CD14-positive monocyte (primary cell): ENCODE data around the gene PTPRN2. TPM values are rescaled to one million over a fixed set of nuclear protein-coding genes. Genes with fewer than 3 reads are reported as not detected.

Experiments
- DNase-seq, 3 donors: peaks; one replicate each; pipeline ENCODE4 v3.0.0-alpha.2; 2011 to 2022
- H2AFZ ChIP-seq: 2 replicates; pipeline ENCODE4 v1.6.0; 2012; ENCODE audit warnings: mild to moderate bottlenecking, low read depth, low read length, inconsistent platforms; ENCODE audit not compliant: insufficient read depth, poor library complexity, severe bottlenecking
- H3K27ac ChIP-seq, 2 donors: 1 replicate in 1 of 2; 2 replicates in 1 of 2; pipeline ENCODE4 v1.5.1; 2012 to 2013; ENCODE audit warnings: low read length in 2 of 2, control low read depth in 1 of 2, inconsistent platforms in 1 of 2, low read depth in 1 of 2, mild to moderate bottlenecking in 1 of 2
- H3K27me3 ChIP-seq, 2 donors: one replicate each; pipeline versions ENCODE4 v1.6.0 to v1.6.1; 2011 to 2013; ENCODE audit warnings: low read length in 2 of 2; ENCODE audit not compliant: control insufficient read depth in 2 of 2, insufficient read depth in 2 of 2
- H3K36me3 ChIP-seq, 2 donors: replicated peaks in 1 of 2; 1 replicate in 1 of 2; 2 replicates in 1 of 2; pipeline versions ENCODE4 v1.5.1 to v1.6.1; 2012 to 2013; ENCODE audit warnings: low read length in 2 of 2, control low read depth in 1 of 2, inconsistent platforms in 1 of 2, mild to moderate bottlenecking in 1 of 2; ENCODE audit not compliant: insufficient read depth in 2 of 2, control insufficient read depth in 1 of 2
- H3K4me1 ChIP-seq, 2 donors: 1 replicate in 1 of 2; 2 replicates in 1 of 2; pipeline versions ENCODE4 v1.5.1 to v1.6.1; 2012 to 2013; ENCODE audit warnings: low read length in 2 of 2, control low read depth in 1 of 2, inconsistent platforms in 1 of 2, mild to moderate bottlenecking in 1 of 2, moderate library complexity in 1 of 2; ENCODE audit not compliant: insufficient read depth in 2 of 2, control insufficient read depth in 1 of 2
- H3K4me2 ChIP-seq: replicated peaks from 2 replicates; pipeline ENCODE3; 2012; ENCODE audit warnings: low read length, moderate library complexity, mild to moderate bottlenecking; ENCODE audit not compliant: poor library complexity, severe bottlenecking; ENCODE audit errors: extremely low read depth
- H3K4me3 ChIP-seq, 3 experiments: fragments of 200-600 bp in 1 of 3; sonication (generic) in 1 of 3; replicated peaks in 1 of 3; 1 replicate in 2 of 3; 2 replicates in 1 of 3; pipeline ENCODE4 v1.5.1; 2011 to 2013; ENCODE audit warnings: low read length in 3 of 3, mild to moderate bottlenecking in 3 of 3, control low read depth in 2 of 3, low read depth in 2 of 3, inconsistent platforms in 1 of 3, moderate library complexity in 1 of 3
- H3K79me2 ChIP-seq: 2 replicates; pipeline ENCODE4 v1.6.0; 2012; ENCODE audit warnings: mild to moderate bottlenecking, control low read depth, inconsistent platforms, low read length, moderate library complexity; ENCODE audit not compliant: insufficient read depth
- H3K9ac ChIP-seq: 2 replicates; pipeline ENCODE4 v1.6.0; 2017; ENCODE audit warnings: low read length, mild to moderate bottlenecking; ENCODE audit not compliant: insufficient read depth, poor library complexity, severe bottlenecking
- H3K9me3 ChIP-seq, 2 donors: replicated peaks in 1 of 2; 1 replicate in 1 of 2; 2 replicates in 1 of 2; pipeline versions ENCODE4 v1.5.1 to v1.6.1; 2012 to 2013; ENCODE audit warnings: low read length in 2 of 2, control low read depth in 1 of 2; ENCODE audit not compliant: control insufficient read depth in 1 of 2, insufficient read depth in 1 of 2
- H4K20me1 ChIP-seq: 2 replicates; pipeline ENCODE4 v1.6.0; 2012; ENCODE audit warnings: mild to moderate bottlenecking, low read length, control low read depth, moderate library complexity; ENCODE audit not compliant: insufficient read depth
- H3K27ac Mint-ChIP-seq, 7 donors: one replicate each; pipeline ENCODE4 v1.8.0; 2020; ENCODE audit warnings: mild to moderate bottlenecking in 7 of 7, mixed read lengths in 7 of 7, moderate library complexity in 6 of 7, inconsistent platforms in 2 of 7
- H3K27me3 Mint-ChIP-seq, 3 donors: one replicate each; pipeline ENCODE4 v1.8.0; 2021 to 2022; ENCODE audit warnings: low read depth in 3 of 3, mild to moderate bottlenecking in 3 of 3, mixed read lengths in 3 of 3, moderate library complexity in 3 of 3, inconsistent platforms in 1 of 3
- H3K36me3 Mint-ChIP-seq, 2 donors: one replicate each; pipeline ENCODE4 v1.8.0; 2020; ENCODE audit warnings: mixed read lengths in 2 of 2, inconsistent platforms in 1 of 2, mild to moderate bottlenecking in 1 of 2
- H3K4me1 Mint-ChIP-seq: one replicate; pipeline ENCODE4 v1.8.0; 2020; ENCODE audit warnings: mild to moderate bottlenecking, mixed read lengths
- H3K4me3 Mint-ChIP-seq, 2 donors: one replicate each; pipeline ENCODE4 v1.8.0; 2020; ENCODE audit warnings: mild to moderate bottlenecking in 2 of 2, mixed read lengths in 2 of 2, moderate library complexity in 1 of 2
- H3K9me3 Mint-ChIP-seq, 7 donors: one replicate each; pipeline ENCODE4 v1.8.0; 2020 to 2022; ENCODE audit warnings: mixed read lengths in 7 of 7, mild to moderate bottlenecking in 6 of 7, moderate library complexity in 6 of 7, inconsistent platforms in 2 of 7
- CTCF ChIP-seq: fragments of 200-600 bp; IDR thresholded peaks from one replicate; pipeline ENCODE4 v1.8.0; 2022; ENCODE audit warnings: antibody characterized with exemption, mild to moderate bottlenecking
- WGBS: methylation state at CpG from one replicate; pipeline ENCODE4 v1.1.5; 2013; ENCODE audit warnings: missing lambda C conversion rate; ENCODE audit not compliant: insufficient coverage; 5-methylcytosine and 5-hydroxymethylcytosine counted together
- intact Hi-C, 2 donors: fragments of 100-400 bp; cut with micrococcal nuclease; formaldehyde crosslinking; loops; one replicate each; pipeline versions ENCODE4 v1.15.0 to v1.15.1; 2023
- polyA plus RNA-seq, 3 donors: library from polyadenylated mRNA; depleted of rRNA in 1 of 3; unstranded in 2 of 3; stranded (reverse) in 1 of 3; fragments of 300-500 nt in 2 of 3; fragments of >200 nt in 1 of 3; fragmentation: Illumina TruSeq in 2 of 3; gene quantifications; 1 replicate in 2 of 3; 2 replicates in 1 of 3; pipeline ENCODE4 v1.2.3, GENCODE V29; 2012 to 2021

PTPRN2 gene
- polyA plus RNA-seq, 3 donors = 0.25 to 1.4 (median 0.97) TPM

GRCh38 chr7:158174947-158175346, 412.7 kb downstream of the PTPRN2 start:
- intact Hi-C loops = no loop called here
- no peaks in the 10 kb centered on the region for H4K20me1 ChIP-seq
- Mint-ChIP-seq H3K27ac (no peak overlapping the region), H3K27me3 (peaks cover 0 to 5% (median 1%) of the 10 kb centered on the region in 3 donors), H3K36me3 (no peaks in the 10 kb centered on the region), H3K4me3 (no peak overlapping the region), H3K9me3 (peaks cover 14 to 48% (median 36%) of the 10 kb centered on the region in 7 donors), H3K4me1 (no peaks in the 10 kb centered on the region)
- no peak for DNase-seq
- no peaks in the 10 kb centered on the region for H3K79me2 ChIP-seq
- H3K4me1 ChIP-seq = no peaks in the 10 kb centered on the region
- no peak overlapping the region for H2AFZ ChIP-seq
- H3K4me3 ChIP-seq = no peak overlapping the region
- no peaks in the 10 kb centered on the region for H3K36me3 ChIP-seq
- TF ChIP-seq CTCF = no peak
- no peak overlapping the region for H3K4me2 ChIP-seq
- H3K27me3 ChIP-seq = no peaks in the 10 kb centered on the region
- H3K9me3 ChIP-seq = peaks cover 45 to 54% of the 10 kb centered on the region in 2 donors
- H3K9ac ChIP-seq = no peak overlapping the region
- H3K27ac ChIP-seq = no peak overlapping the region
- WGBS = 93% methylated on average over 11 of the region's 12 CpGs

DNA sequence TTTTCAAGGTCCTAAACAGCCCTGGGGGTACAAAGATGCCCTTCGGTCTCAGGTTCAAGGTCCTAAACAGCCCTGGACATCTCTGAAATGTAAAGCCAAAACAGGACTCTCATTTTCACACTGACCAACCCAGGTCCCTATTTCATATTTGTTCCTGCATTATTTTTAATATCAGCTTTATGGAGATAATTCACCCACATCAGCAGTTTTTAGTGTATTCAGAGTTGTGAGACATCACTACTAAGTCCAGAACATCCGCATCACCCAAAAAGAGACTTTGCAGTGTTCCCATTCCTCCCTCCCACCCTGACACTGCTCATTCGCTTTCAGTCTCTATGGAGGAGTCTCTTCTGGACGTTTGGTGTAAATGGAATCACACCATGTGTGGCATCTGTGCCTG, 420.2 kb downstream of the PTPRN2 start:
- peaks cover 31 to 57% (median 45%) of the 10 kb centered on the region in 7 donors for H3K9me3 Mint-ChIP-seq
- H4K20me1 ChIP-seq = no peaks in the 10 kb centered on the region
- intact Hi-C loops = no loop called here
- no peak for TF ChIP-seq CTCF
- no peaks in the 10 kb centered on the region for H3K36me3 Mint-ChIP-seq
- no peak overlapping the region for H2AFZ ChIP-seq
- H3K27me3 ChIP-seq = no peaks in the 10 kb centered on the region
- H3K4me2 ChIP-seq = no peak overlapping the region
- H3K9ac ChIP-seq = no peak overlapping the region
- no peak for DNase-seq
- WGBS = no CpG with 5 or more reads among the region's 4 CpGs
- no peak overlapping the region for H3K27ac ChIP-seq
- no peaks in the 10 kb centered on the region for H3K4me1 ChIP-seq
- H3K27me3 Mint-ChIP-seq = peaks cover 0 to under 1% (median 0%) of the 10 kb centered on the region in 3 donors
- no peak overlapping the region for H3K4me3 ChIP-seq
- H3K9me3 ChIP-seq = peaks cover 31 to 56% of the 10 kb centered on the region in 2 donors
- no peak overlapping the region for H3K27ac Mint-ChIP-seq
- no peaks in the 10 kb centered on the region for H3K4me1 Mint-ChIP-seq
- H3K36me3 ChIP-seq = no peaks in the 10 kb centered on the region
- no peaks in the 10 kb centered on the region for H3K79me2 ChIP-seq
- no peak overlapping the region for H3K4me3 Mint-ChIP-seq
